Measurements from ENCODE around the gene CPNE1.

Gene CPNE1

GRCh38 chr20:35635652-35636051, 29.0 kb downstream of the CPNE1 start:
- no peaks in the 10 kb centered on the region for H3K9me2 ChIP-seq (replicated peaks; ENCODE audit: low read depth, low read length)
- TF ChIP-seq EZH2phosphoT487 (IDR thresholded peaks at IDR 0.05; ENCODE audit: borderline replicate concordance): no peak
- TF ChIP-seq CTCF (conservative IDR thresholded peaks at IDR 0.05; ENCODE audit: low read length): no peak
- peaks cover 78% of the 10 kb centered on the region for H3K79me2 ChIP-seq (ENCODE audit: insufficient read depth, low read length)
- H3K9ac ChIP-seq (ENCODE audit: low read depth, low read length, poor library complexity, severe bottlenecking): no peak overlapping the region
- no peak overlapping the region for H3K4me2 ChIP-seq (ENCODE audit: low read depth, low read length, poor library complexity, severe bottlenecking)
- H3F3A ChIP-seq (ENCODE audit: low read depth): no peaks in the 10 kb centered on the region
- H2AFZ ChIP-seq (ENCODE audit: low read length): no peak overlapping the region
- peaks cover 24% of the 10 kb centered on the region for H4K20me1 ChIP-seq (ENCODE audit: insufficient read depth, low read length, poor library complexity, severe bottlenecking)
- H3K4me3 ChIP-seq (ENCODE audit: low read length, poor library complexity, severe bottlenecking): no peak overlapping the region
- no peaks in the 10 kb centered on the region for H3K27me3 ChIP-seq (ENCODE audit: insufficient read depth, low read length, poor library complexity, severe bottlenecking)
- peaks cover 3% of the 10 kb centered on the region for H3K4me1 ChIP-seq (ENCODE audit: insufficient read depth, low read length, poor library complexity, severe bottlenecking)
- H3K36me3 ChIP-seq (ENCODE audit: insufficient read depth, low read length): peaks cover 18% of the 10 kb centered on the region; the same call in 1 of the 2 replicates
- no peaks in the 10 kb centered on the region for H3K9me3 ChIP-seq (ENCODE audit: insufficient read depth, low read depth, low read length)

- Histone ChIP-seq H3K4me1 (ENCODE audit: insufficient read depth, low read length, poor library complexity, severe bottlenecking) (no peaks in the 10 kb centered on the region), H3K9me3 (ENCODE audit: insufficient read depth, low read depth, low read length) (no peaks in the 10 kb centered on the region), H3K36me3 (ENCODE audit: insufficient read depth, low read length) (peaks cover 44% of the 10 kb centered on the region; the same call in 1 of the 2 replicates), H3K79me2 (ENCODE audit: insufficient read depth, low read length) (peaks cover 50% of the 10 kb centered on the region), H2AFZ (ENCODE audit: low read length) (no peak overlapping the region), H3F3A (ENCODE audit: low read depth) (no peaks in the 10 kb centered on the region; the same call in 1 of the 2 replicates), H3K9me2 (replicated peaks; ENCODE audit: low read depth, low read length) (no peaks in the 10 kb centered on the region), H4K20me1 (ENCODE audit: insufficient read depth, low read length, poor library complexity, severe bottlenecking) (peaks cover 9% of the 10 kb centered on the region), H3K4me3 (ENCODE audit: low read length, poor library complexity, severe bottlenecking) (no peak overlapping the region), H3K27me3 (ENCODE audit: insufficient read depth, low read length, poor library complexity, severe bottlenecking) (no peaks in the 10 kb centered on the region), H3K9ac (ENCODE audit: low read depth, low read length, poor library complexity, severe bottlenecking) (no peak overlapping the region), H3K4me2 (ENCODE audit: low read depth, low read length, poor library complexity, severe bottlenecking) (no peak overlapping the region)
- TF ChIP-seq EZH2phosphoT487 (IDR thresholded peaks at IDR 0.05; ENCODE audit: borderline replicate concordance) (no peak), CTCF (conservative IDR thresholded peaks at IDR 0.05; ENCODE audit: low read length) (no peak)
Measured at GRCh38 chr20:35632539-35633115, 32.1 kb downstream of the CPNE1 start.

GRCh38 chr20:35630636-35631035, 34.1 kb downstream of the CPNE1 start:
- H3K79me2 ChIP-seq (ENCODE audit: insufficient read depth, low read length): peaks cover 30% of the 10 kb centered on the region; the same call in 1 of the 2 replicates
- no peaks in the 10 kb centered on the region for H3K27me3 ChIP-seq (ENCODE audit: insufficient read depth, low read length, poor library complexity, severe bottlenecking)
- H3F3A ChIP-seq (ENCODE audit: low read depth): no peaks in the 10 kb centered on the region; the same call in 1 of the 2 replicates
- H3K9me2 ChIP-seq (replicated peaks; ENCODE audit: low read depth, low read length): no peaks in the 10 kb centered on the region
- TF ChIP-seq CTCF (conservative IDR thresholded peaks at IDR 0.05; ENCODE audit: low read length) (no peak), EZH2phosphoT487 (IDR thresholded peaks at IDR 0.05; ENCODE audit: borderline replicate concordance) (no peak)
- no peak overlapping the region for H3K9ac ChIP-seq (ENCODE audit: low read depth, low read length, poor library complexity, severe bottlenecking)
- H2AFZ ChIP-seq (ENCODE audit: low read length): no peak overlapping the region
- peaks cover 62% of the 10 kb centered on the region; the same call in 1 of the 2 replicates for H3K36me3 ChIP-seq (ENCODE audit: insufficient read depth, low read length)
- no peak overlapping the region for H3K4me3 ChIP-seq (ENCODE audit: low read length, poor library complexity, severe bottlenecking)
- no peaks in the 10 kb centered on the region for H4K20me1 ChIP-seq (ENCODE audit: insufficient read depth, low read length, poor library complexity, severe bottlenecking)
- H3K4me2 ChIP-seq (ENCODE audit: low read depth, low read length, poor library complexity, severe bottlenecking): no peak overlapping the region
- no peaks in the 10 kb centered on the region for H3K9me3 ChIP-seq (ENCODE audit: insufficient read depth, low read depth, low read length)
- no peaks in the 10 kb centered on the region for H3K4me1 ChIP-seq (ENCODE audit: insufficient read depth, low read length, poor library complexity, severe bottlenecking)
